SK-N-SH treated with all-trans-retinoic acid at 6 μM for 48 hours (cell line): ENCODE results near the gene RC3H1.

ENCODE experiments used
- BACH2 ChIP-seq: fragments of 250-450 bp; sonication (Bioruptor Pico); IDR thresholded peaks from 2 replicates; pipeline ENCODE4 v1.9.0; 2021; ENCODE audit warnings: mild to moderate bottlenecking, borderline replicate concordance
- ISL1 ChIP-seq: fragments of 250-450 bp; sonication (Bioruptor Pico); IDR thresholded peaks from 2 replicates; pipeline ENCODE4 v2.1.2; 2022; ENCODE audit warnings: mild to moderate bottlenecking, moderate library complexity
- OSR1 ChIP-seq: fragments of 250-450 bp; sonication (Bioruptor Pico); IDR thresholded peaks from 2 replicates; pipeline ENCODE4 v1.8.0; 2022; ENCODE audit warnings: moderate library complexity, mild to moderate bottlenecking, inconsistent platforms
- PATZ1 ChIP-seq: fragments of 250-450 bp; sonication (Bioruptor Pico); IDR thresholded peaks from 2 replicates; pipeline ENCODE4 v1.8.0; 2020; ENCODE audit warnings: mild to moderate bottlenecking, moderate library complexity, borderline replicate concordance
- PPARA ChIP-seq: fragments of 250-450 bp; sonication (Bioruptor Pico); IDR thresholded peaks from 2 replicates; pipeline ENCODE4 v1.5.0; 2020; ENCODE audit warnings: mild to moderate bottlenecking, borderline replicate concordance
- TCF4 ChIP-seq: fragments of 250-450 bp; sonication (Bioruptor Pico); IDR thresholded peaks from 2 replicates; pipeline ENCODE4 v1.8.0; 2021; ENCODE audit warnings: mild to moderate bottlenecking, moderate library complexity, borderline replicate concordance

- TF ChIP-seq OSR1 (CRISPR knock-in tag) (no peak), PPARA (no peak), ISL1 (CRISPR knock-in tag) (no peak), TCF4 (no peak), PATZ1 (CRISPR knock-in tag) (no peak), BACH2 (CRISPR knock-in tag) (no peak)
Measured at GRCh38 chr1:174001573-174001972, 20.6 kb downstream of the RC3H1 start.
